HepG2 (cell line): ENCODE measurements around the gene LYRM4. TPM values are rescaled to one million over a fixed set of nuclear protein-coding genes. Genes with fewer than 3 reads are reported as not detected.

ENCODE experiments used
- ATAC-seq: fragments of 200-7000 bp; cut with Tn5 transposase; 3 replicates; pipeline ENCODE4 v1.9.1; 2020; ENCODE audit warnings: mild to moderate bottlenecking, moderate library complexity
- BruUV-seq: library from RNA; stranded (reverse); fragments of 400-500 nt; replicated peaks from 2 replicates; lab custom pipeline; 2021; lab: Mats Ljungman, UMichigan
- CTCF ChIA-PET: fragments of 300-600 bp; formaldehyde crosslinking; extraction: SDS; loops from one replicate; lab custom pipeline; 2021; ENCODE audit warnings: low total read pairs, inconsistent platforms, low intra/inter-chr PET ratio; lab: Yijun Ruan, JAX
- POLR2A ChIA-PET: fragments of 350-600 bp; sonication (Branson Sonifier 250); formaldehyde crosslinking; loops from one replicate; lab custom pipeline; 2020; ENCODE audit warnings: antibody characterized with exemption, inconsistent platforms; lab: Yijun Ruan, JAX
- DNase-seq: peaks from one replicate; pipeline ENCODE4 v3.0.0-alpha.2; 2015; ENCODE audit warnings: low spot score
- FAIRE-seq: peaks from 3 replicates; lab custom pipeline; 2011; peaks lifted over from hg19 to GRCh38; lab: Jason Lieb, UNC
- H2AFZ ChIP-seq: one replicate; pipeline ENCODE4 v1.6.1; 2011; ENCODE audit warnings: low read length, inconsistent platforms
- H3K27ac ChIP-seq: fragments of 300-600 bp; 3 replicates; pipeline ENCODE4 v1.8.0; 2011; ENCODE audit warnings: mixed run types, mild to moderate bottlenecking, mixed read lengths, low read length, inconsistent platforms; ENCODE audit not compliant: insufficient read depth; ENCODE audit errors: extremely low read length
- H3K27me3 ChIP-seq, 2 experiments: fragments of 200-600 bp in 1 of 2; 2 replicates in 1 of 2; 3 replicates in 1 of 2; pipeline versions ENCODE4 v1.6.0 to v1.8.0; 2011; ENCODE audit warnings: low read length in 2 of 2, mild to moderate bottlenecking in 2 of 2, moderate library complexity in 2 of 2, inconsistent platforms in 1 of 2; ENCODE audit not compliant: insufficient read depth in 2 of 2, control insufficient read depth in 1 of 2
- H3K36me3 ChIP-seq, 2 experiments: fragments of 200-600 bp in 1 of 2; replicated peaks in 1 of 2; 2 replicates in 1 of 2; 3 replicates in 1 of 2; pipeline versions ENCODE4 v1.5.1 to v1.8.0; 2011; ENCODE audit warnings: low read length in 2 of 2, inconsistent platforms in 1 of 2; ENCODE audit not compliant: insufficient read depth in 2 of 2, control insufficient read depth in 1 of 2
- H3K4me1 ChIP-seq: 2 replicates; pipeline ENCODE4 v1.5.1; 2012; ENCODE audit warnings: low read length, inconsistent platforms; ENCODE audit not compliant: insufficient read depth
- H3K4me2 ChIP-seq: 2 replicates; pipeline ENCODE4 v1.6.0; 2011; ENCODE audit warnings: low read depth, low read length, inconsistent platforms
- H3K4me3 ChIP-seq, 3 experiments: fragments of 200-600 bp in 1 of 3; sonication (generic), shearing (Covaris generic) in 1 of 3; replicated peaks in 1 of 3; 2 replicates each; pipeline ENCODE4 v1.5.1; 2011 to 2016; ENCODE audit warnings: low read length in 3 of 3, inconsistent platforms in 2 of 3, low read depth in 2 of 3, mild to moderate bottlenecking in 2 of 3, control low read depth in 1 of 3, mixed read lengths in 1 of 3; ENCODE audit not compliant: insufficient read depth in 1 of 3
- H3K79me2 ChIP-seq: one replicate; pipeline ENCODE4 v1.6.1; 2011; ENCODE audit warnings: low read length, inconsistent platforms; ENCODE audit not compliant: insufficient read depth
- H3K9ac ChIP-seq: 2 replicates; pipeline ENCODE4 v1.6.0; 2011; ENCODE audit warnings: mild to moderate bottlenecking, low read depth, low read length, inconsistent platforms; ENCODE audit not compliant: insufficient read depth
- H3K9me3 ChIP-seq: 2 replicates; pipeline ENCODE4 v1.5.1; 2012; ENCODE audit warnings: mild to moderate bottlenecking, low read length
- H4K20me1 ChIP-seq: 2 replicates; pipeline ENCODE4 v1.6.0; 2011; ENCODE audit warnings: inconsistent platforms, mild to moderate bottlenecking, low read length, moderate library complexity; ENCODE audit not compliant: insufficient read depth
- HNF1A ChIP-seq, 2 experiments: sonication (generic) in 1 of 2; formaldehyde crosslinking in 1 of 2; IDR thresholded peaks; 2 replicates each; pipeline versions ENCODE4 v1.4.0 to v1.6.1; 2016 to 2020; ENCODE audit warnings: borderline replicate concordance in 1 of 2, low read depth in 1 of 2, mild to moderate bottlenecking in 1 of 2, missing genetic modification reagents in 1 of 2
- MZF1 ChIP-seq: sonication (generic); formaldehyde crosslinking; IDR thresholded peaks from 2 replicates; pipeline ENCODE4 v1.8.1; 2023; ENCODE audit warnings: mild to moderate bottlenecking, missing genetic modification reagents, borderline replicate concordance
- PATZ1 ChIP-seq: sonication (generic); formaldehyde crosslinking; IDR thresholded peaks from 2 replicates; pipeline ENCODE4 v1.4.0; 2020; ENCODE audit warnings: missing genetic modification reagents
- PPARG ChIP-seq: conservative IDR thresholded peaks from 2 replicates; pipeline ENCODE4 v1.6.1; 2016; ENCODE audit warnings: missing biosample characterization, missing genetic modification reagents
- SMAD1 ChIP-seq: sonication (generic); formaldehyde crosslinking; IDR thresholded peaks from 2 replicates; pipeline ENCODE4 v1.4.0; 2020; ENCODE audit warnings: missing genetic modification reagents, low read depth, mild to moderate bottlenecking, borderline replicate concordance
- SOX13 ChIP-seq, 3 experiments: fragments of 450-650 bp in 1 of 3; sonication (generic) in 1 of 3; formaldehyde crosslinking in 1 of 3; IDR thresholded peaks in 2 of 3; conservative IDR thresholded peaks in 1 of 3; 2 replicates each; pipeline versions ENCODE4 v1.5.0 to v1.6.1; 2016 to 2020; ENCODE audit warnings: antibody characterized with exemption in 1 of 3, mild to moderate bottlenecking in 1 of 3, missing compliant biosample characterization in 1 of 3, missing genetic modification reagents in 1 of 3, moderate library complexity in 1 of 3
- TP53 ChIP-seq: sonication (generic); formaldehyde crosslinking; conservative IDR thresholded peaks from 2 replicates; pipeline ENCODE4 v1.4.0; 2020; ENCODE audit warnings: missing genetic modification reagents
- ZBTB7B ChIP-seq: sonication (generic); formaldehyde crosslinking; IDR thresholded peaks from 2 replicates; pipeline ENCODE4 v1.4.0; 2020; ENCODE audit warnings: missing genetic modification reagents
- ZNF205 ChIP-seq: IDR thresholded peaks from 2 replicates; pipeline ENCODE4 v1.6.1; 2018; ENCODE audit warnings: missing biosample characterization, missing genetic modification reagents
- ZNF557 ChIP-seq: sonication (generic); formaldehyde crosslinking; IDR thresholded peaks from 2 replicates; pipeline ENCODE4 v1.4.0; 2020; ENCODE audit warnings: missing genetic modification reagents
- ZNF781 ChIP-seq: sonication (generic); formaldehyde crosslinking; IDR thresholded peaks from 2 replicates; pipeline ENCODE4 v1.5.1; 2020; ENCODE audit warnings: borderline replicate concordance, mild to moderate bottlenecking, missing genetic modification reagents; ENCODE audit errors: not compliant biosample characterization
- WGBS: methylation state at CpG from one replicate; pipeline ENCODE4 v1.1.6; 2017; ENCODE audit warnings: low lambda C conversion rate; 5-methylcytosine and 5-hydroxymethylcytosine counted together
- in situ Hi-C: cut with HindIII; loops from 2 replicates; pipeline ENCODE4 v1.10.0; 2017; ENCODE audit warnings: low pct_unique_long_range_greater_than_20kb; ENCODE audit not compliant: extremely low pct_ligation_motif_present
- intact Hi-C: fragments of 100-400 bp; cut with micrococcal nuclease; formaldehyde crosslinking; loops from one replicate; pipeline ENCODE4 v1.10.0; 2022; ENCODE audit not compliant: unreplicated experiment
- polyA plus RNA-seq, 8 experiments: library from polyadenylated mRNA; depleted of rRNA in 3 of 8; stranded (reverse) in 7 of 8; unstranded in 1 of 8; fragments of >200 nt; fragmentation: Illumina TruSeq in 4 of 8; extraction: Trizol in 4 of 8; gene quantifications; 2 replicates each; pipeline versions ENCODE4 v1.2.1 to v1.2.3, GENCODE V29; 2011 to 2016; ENCODE audit warnings: low read depth in 4 of 8, missing spikeins in 1 of 8, mixed read lengths in 1 of 8; ENCODE audit not compliant: insufficient read depth in 1 of 8
- total RNA-seq, 5 experiments: library from RNA; depleted of rRNA; stranded (reverse); fragments of >200 nt; fragmentation: Illumina TruSeq; extraction: Trizol; gene quantifications; 2 replicates each; pipeline ENCODE4 v1.2.3, GENCODE V29; 2016; ENCODE audit warnings: low read depth in 1 of 5
- TF ChIP-seq, protein P1 (sequence below): sonication (generic); formaldehyde crosslinking; IDR thresholded peaks from 2 replicates; pipeline ENCODE4 v1.5.1; 2020; ENCODE audit warnings: mild to moderate bottlenecking, missing genetic modification reagents, moderate library complexity
- TF ChIP-seq, protein P2 (sequence below): IDR thresholded peaks from 2 replicates; pipeline ENCODE4 v1.6.1; 2018; ENCODE audit warnings: missing genetic modification reagents

LYRM4 gene
- total and polyA plus RNA-seq, 2 of the 13 experiments (the other 11 are each of a cell fraction or from before 2014, with no cell fraction given): 64.6 to 67.5 TPM

GRCh38 chr6:5248302-5249098 is 12.2 kb downstream of the LYRM4 start:
- ChIA-PET CTCF (no interaction called here), POLR2A (interaction anchor here (1.2 kb wide), 1 partner anchor 12 kb away, joined by 5 read pairs; the partner anchor contains the start of gene LYRM4)
- ATAC-seq: peak; percentile 35; the same call in 1 of the 3 replicates
- WGBS: 86% methylated on average over 9 of the region's 9 CpGs
- intact Hi-C loops (no loop called here), in situ Hi-C loops (no loop called here)
- H3K4me2 ChIP-seq: no peak overlapping the region
- BruUV-seq: no TSS peak
- no peaks in the 10 kb centered on the region for H4K20me1 ChIP-seq
- H3K27me3 ChIP-seq: no peaks in the 10 kb centered on the region
- peaks cover 12 to 37% of the 10 kb centered on the region in 2 experiments for H3K36me3 ChIP-seq
- DNase-seq: no peak
- no peak overlapping the region for H3K27ac ChIP-seq
- no peak overlapping the region for H3K9ac ChIP-seq
- H3K79me2 ChIP-seq: peaks cover 66% of the 10 kb centered on the region
- peaks cover 22% of the 10 kb centered on the region for H3K4me1 ChIP-seq
- H3K4me3 ChIP-seq: no peak overlapping the region
- no peak for FAIRE-seq
- H2AFZ ChIP-seq: no peak overlapping the region
- peaks cover 5% of the 10 kb centered on the region; the same call in 1 of the 2 replicates for H3K9me3 ChIP-seq
- TF ChIP-seq PATZ1 (CRISPR knock-in tag) (no peak), ZNF781 (CRISPR knock-in tag) (no peak), MZF1 (CRISPR knock-in tag) (no peak), ZNF557 (CRISPR knock-in tag) (no peak), HNF1A (IDR thresholded peaks at IDR 0.05; ENCODE audit: low read depth) (no peak), HNF1A (CRISPR knock-in tag; IDR thresholded peaks at IDR 0.05; ENCODE audit: borderline replicate concordance) (no peak), TP53 (no peak), SOX13 (IDR thresholded peaks at IDR 0.05) (no peak), SOX13 (CRISPR knock-in tag; conservative IDR thresholded peaks at IDR 0.05 in 1 of 2, IDR thresholded peaks at IDR 0.05 in 1 of 2) (peak in 1 of 2 experiments; percentile 64; a peak in 2 of 4 replicates), PPARG (0 out of 2 replicates have a peak, but pooled peaks have one; percentile 13), SMAD1 (CRISPR knock-in tag) (no peak), ZNF205 (no peak), ZBTB7B (CRISPR knock-in tag) (no peak)
- TF ChIP-seq, protein P1, sequence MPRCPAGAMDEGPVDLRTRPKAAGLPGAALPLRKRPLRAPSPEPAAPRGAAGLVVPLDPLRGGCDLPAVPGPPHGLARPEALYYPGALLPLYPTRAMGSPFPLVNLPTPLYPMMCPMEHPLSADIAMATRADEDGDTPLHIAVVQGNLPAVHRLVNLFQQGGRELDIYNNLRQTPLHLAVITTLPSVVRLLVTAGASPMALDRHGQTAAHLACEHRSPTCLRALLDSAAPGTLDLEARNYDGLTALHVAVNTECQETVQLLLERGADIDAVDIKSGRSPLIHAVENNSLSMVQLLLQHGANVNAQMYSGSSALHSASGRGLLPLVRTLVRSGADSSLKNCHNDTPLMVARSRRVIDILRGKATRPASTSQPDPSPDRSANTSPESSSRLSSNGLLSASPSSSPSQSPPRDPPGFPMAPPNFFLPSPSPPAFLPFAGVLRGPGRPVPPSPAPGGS (CRISPR knock-in tag): peak; percentile 43; the same call in 1 of the 2 replicates
- TF ChIP-seq, protein P2, sequence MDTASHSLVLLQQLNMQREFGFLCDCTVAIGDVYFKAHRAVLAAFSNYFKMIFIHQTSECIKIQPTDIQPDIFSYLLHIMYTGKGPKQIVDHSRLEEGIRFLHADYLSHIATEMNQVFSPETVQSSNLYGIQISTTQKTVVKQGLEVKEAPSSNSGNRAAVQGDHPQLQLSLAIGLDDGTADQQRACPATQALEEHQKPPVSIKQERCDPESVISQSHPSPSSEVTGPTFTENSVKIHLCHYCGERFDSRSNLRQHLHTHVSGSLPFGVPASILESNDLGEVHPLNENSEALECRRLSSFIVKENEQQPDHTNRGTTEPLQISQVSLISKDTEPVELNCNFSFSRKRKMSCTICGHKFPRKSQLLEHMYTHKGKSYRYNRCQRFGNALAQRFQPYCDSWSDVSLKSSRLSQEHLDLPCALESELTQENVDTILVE: no peak
